Activated CD4-positive, alpha-beta T cell treated with anti-CD3 and anti-CD28 coated beads, Interleukin-2, amount 10 ng/mL, durations not matched to agents 24 days and 14 days (primary cell): ENCODE measurements around the gene AIFM3. TPM values are rescaled to one million over a fixed set of nuclear protein-coding genes. Genes with fewer than 3 reads are reported as not detected.
A peak's percentile ranks its signal among the peaks of the same experiment; 100 is the strongest.

ENCODE experiments used
- DNase-seq: peaks from one replicate; pipeline ENCODE4 v3.0.0; 2022
- H3K27ac Mint-ChIP-seq: one replicate; pipeline ENCODE4 v1.8.0; 2022; ENCODE audit warnings: mild to moderate bottlenecking, mixed read lengths
- H3K27me3 Mint-ChIP-seq: one replicate; pipeline ENCODE4 v1.8.0; 2022; ENCODE audit warnings: mixed read lengths
- H3K36me3 Mint-ChIP-seq: one replicate; pipeline ENCODE4 v1.8.0; 2022; ENCODE audit warnings: low read depth, mild to moderate bottlenecking, mixed read lengths
- H3K4me1 Mint-ChIP-seq: one replicate; pipeline ENCODE4 v1.8.0; 2021; ENCODE audit warnings: mixed read lengths
- H3K4me3 Mint-ChIP-seq: one replicate; pipeline ENCODE4 v1.8.0; 2022; ENCODE audit warnings: mild to moderate bottlenecking, moderate library complexity, mixed read lengths
- H3K9me3 Mint-ChIP-seq: one replicate; pipeline ENCODE4 v1.8.0; 2021; ENCODE audit warnings: mixed read lengths
- intact Hi-C: fragments of 100-400 bp; cut with micrococcal nuclease; formaldehyde crosslinking; loops from one replicate; pipeline ENCODE4 v1.15.1; 2023
- total RNA-seq: library from RNA; stranded (reverse); gene quantifications from 2 replicates; pipeline ENCODE4 v1.2.3, GENCODE V29; 2022

Gene AIFM3
- total RNA-seq, 1 donor from 2014 or later, result 0.37 TPM

DNA sequence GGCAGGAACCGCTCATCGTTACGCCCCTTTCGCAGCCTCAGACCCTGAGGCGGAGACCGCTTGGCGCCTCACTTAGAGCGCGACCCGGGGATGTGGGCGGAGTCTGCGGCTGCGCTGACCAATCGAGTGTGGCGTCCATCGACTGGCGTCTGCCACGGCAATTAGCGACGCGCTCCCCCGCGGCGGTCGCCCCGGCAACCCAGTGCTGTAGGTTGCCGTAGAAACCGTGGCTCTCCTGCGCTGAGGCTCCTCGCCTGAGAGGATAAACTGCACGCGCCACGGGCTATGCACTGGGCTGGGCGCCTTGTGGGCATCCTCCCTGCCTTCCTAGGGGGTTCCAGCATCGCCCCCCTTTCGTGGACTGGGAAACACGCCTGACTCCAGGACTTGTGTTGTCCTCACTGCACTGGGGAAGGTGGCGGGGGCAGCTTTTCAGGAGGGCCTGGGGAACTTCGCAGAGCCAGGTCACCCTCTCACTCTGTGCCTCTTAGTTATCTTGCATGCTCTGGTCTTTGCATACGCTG is 47.2 kb downstream of the AIFM3 start:
- H3K9me3 Mint-ChIP-seq, result no peaks in the 10 kb centered on the region
- H3K36me3 Mint-ChIP-seq, result no peaks in the 10 kb centered on the region
- intact Hi-C loops, result loop anchor here (1.0 kb wide), 1 partner anchor 12 kb away; the partner anchor contains the start of gene THAP7
- H3K27ac Mint-ChIP-seq, result peak overlapping the region; percentile 23
- peak; percentile 95 for DNase-seq
- H3K4me3 Mint-ChIP-seq, result peak overlapping the region; percentile 78
- H3K4me1 Mint-ChIP-seq, result peaks cover 13% of the 10 kb centered on the region
- peaks cover 9% of the 10 kb centered on the region for H3K27me3 Mint-ChIP-seq

DNA sequence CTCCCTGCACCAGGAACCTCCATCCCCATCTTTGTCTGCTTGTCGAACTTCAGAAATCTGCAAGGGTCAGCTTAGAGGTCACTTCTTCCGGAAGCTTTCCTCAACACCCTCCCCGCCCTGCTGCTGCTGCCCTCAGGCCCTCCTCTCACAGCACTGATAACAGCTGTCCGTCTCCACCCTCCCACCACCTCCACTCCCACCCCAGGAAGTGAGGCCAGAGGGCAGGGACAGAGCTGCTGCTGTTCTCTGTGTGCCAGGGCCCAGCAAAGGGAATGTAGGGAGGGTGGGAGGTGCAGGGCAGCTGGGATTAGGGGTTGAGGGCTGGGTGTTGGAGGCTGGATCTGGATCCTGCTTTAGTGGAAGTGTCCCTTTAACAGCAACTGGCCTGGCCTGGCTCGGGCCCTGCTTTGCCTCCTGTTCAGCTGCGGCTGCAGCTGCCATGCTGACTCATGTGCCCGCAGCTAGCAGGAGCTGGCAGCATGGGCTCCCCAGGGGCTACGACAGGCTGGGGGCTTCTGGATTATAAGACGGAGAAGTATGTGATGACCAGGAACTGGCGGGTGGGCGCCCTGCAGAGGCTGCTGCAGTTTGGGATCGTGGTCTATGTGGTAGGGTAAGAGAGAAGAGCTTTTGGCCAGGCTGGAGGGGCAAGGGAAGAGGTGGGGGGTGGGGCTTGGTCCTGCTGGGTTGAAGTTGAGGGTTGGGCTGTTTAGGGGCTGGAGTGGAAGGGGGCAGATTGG is 47.8 kb downstream of the AIFM3 start, which contains the start of gene P2RX6:
Gene P2RX6 (plus strand): TSS at position 440 of the 740 bp plus-strand sequence. CDS start 10 bp downstream, at position 450.
- no peaks in the 10 kb centered on the region for H3K36me3 Mint-ChIP-seq
- peaks cover 9% of the 10 kb centered on the region for H3K27me3 Mint-ChIP-seq
- peaks cover 13% of the 10 kb centered on the region for H3K4me1 Mint-ChIP-seq
- intact Hi-C loops, result loop anchor here (1.0 kb wide), 1 partner anchor 13 kb away; the partner anchor contains the start of gene THAP7
- H3K9me3 Mint-ChIP-seq, result no peaks in the 10 kb centered on the region
- H3K27ac Mint-ChIP-seq, result peak within 1 kb of the TSS; percentile 23
- no peak for DNase-seq
- H3K4me3 Mint-ChIP-seq, result peak within 1 kb of the TSS; percentile 78

DNA sequence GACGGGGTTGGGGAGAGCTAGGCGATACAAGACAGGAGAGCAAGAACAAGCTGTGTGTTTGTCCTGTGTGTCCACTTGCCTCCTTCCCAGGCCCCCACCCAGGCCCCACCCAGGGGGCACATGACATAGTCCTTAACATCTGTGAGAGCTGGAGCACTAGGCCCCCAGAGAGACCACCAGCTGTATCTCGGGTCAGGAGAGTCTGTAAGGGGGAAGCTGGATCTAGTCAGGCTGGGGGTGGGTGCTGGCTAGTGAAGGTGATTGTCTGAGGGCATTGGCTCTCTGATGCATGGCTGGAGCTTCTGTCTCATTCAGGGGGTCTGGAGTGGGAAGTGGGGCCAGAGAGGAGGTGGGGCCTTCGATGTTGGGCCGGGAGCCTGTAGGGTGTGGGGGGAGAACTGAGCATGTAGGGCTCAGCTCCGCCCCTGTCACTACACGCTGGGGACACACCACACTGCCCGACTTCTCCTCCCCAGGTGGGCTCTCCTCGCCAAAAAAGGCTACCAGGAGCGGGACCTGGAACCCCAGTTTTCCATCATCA is 48.5 kb downstream of the AIFM3 start:
- Mint-ChIP-seq H3K27ac (no peak overlapping the region), H3K9me3 (no peaks in the 10 kb centered on the region), H3K27me3 (peaks cover 11% of the 10 kb centered on the region), H3K4me1 (peaks cover 13% of the 10 kb centered on the region), H3K36me3 (no peaks in the 10 kb centered on the region), H3K4me3 (no peak overlapping the region)
- no peak for DNase-seq
- intact Hi-C loops, result no loop called here

DNA sequence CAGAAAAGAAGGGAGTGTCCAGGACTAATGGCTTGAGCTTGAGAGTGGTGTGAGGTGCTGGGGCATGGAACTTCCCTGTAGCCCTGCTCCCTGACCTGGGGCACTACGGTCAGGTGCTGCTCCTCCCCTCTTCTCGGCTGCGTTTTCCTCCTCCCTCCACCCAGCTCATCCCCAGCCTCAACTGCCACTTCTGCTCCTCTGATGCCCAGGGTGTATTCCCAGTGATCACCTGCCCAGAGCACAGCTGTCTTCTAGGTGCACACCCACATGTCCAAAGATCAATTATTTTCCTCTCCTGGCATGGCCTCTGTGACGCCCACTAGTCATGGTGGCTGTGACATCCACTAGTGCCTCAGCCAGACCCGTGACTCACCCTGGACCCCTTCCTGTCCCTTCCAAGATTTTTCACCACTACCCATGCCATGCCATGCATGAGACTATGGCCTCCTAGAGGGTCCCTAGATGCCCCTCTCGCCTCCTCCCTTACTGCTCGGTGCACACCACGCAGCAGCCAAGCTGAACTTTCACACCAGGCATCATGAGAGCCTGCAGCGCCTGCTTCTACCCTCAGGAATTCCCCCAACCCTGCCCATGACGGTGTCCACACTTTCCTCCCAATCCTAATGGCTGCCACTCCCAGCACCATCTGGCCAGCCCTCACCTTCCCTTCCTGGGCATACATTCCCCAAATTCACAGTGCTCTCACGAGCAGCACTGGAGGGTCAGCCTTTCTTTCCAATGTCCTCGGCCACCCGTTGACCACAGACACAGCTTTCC is 49.8 kb downstream of the AIFM3 start:
- Mint-ChIP-seq H3K27ac (no peak overlapping the region), H3K36me3 (no peaks in the 10 kb centered on the region), H3K4me1 (peaks cover 13% of the 10 kb centered on the region), H3K9me3 (no peaks in the 10 kb centered on the region), H3K4me3 (no peak overlapping the region), H3K27me3 (peaks cover 9% of the 10 kb centered on the region)
- intact Hi-C loops, result no loop called here
- no peak for DNase-seq

DNA sequence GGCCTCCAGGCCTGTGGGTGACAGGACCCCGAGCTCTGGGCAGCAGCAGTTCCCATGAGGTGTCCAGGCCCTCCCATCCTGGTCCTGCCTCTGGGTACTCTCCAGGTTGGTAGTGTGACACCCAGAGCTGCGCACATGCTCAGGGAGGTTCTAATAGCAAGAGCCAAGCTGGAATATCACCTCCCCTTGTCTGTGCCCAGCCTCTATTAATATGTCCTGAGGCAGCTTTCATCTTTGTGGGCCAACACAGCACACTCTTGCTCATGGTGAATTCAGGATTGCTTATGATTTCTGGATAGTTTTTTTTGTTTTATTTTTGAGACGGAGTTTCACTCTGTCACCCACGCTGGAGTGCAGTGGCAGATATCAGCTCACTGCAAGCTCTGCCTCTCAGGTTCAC is 51.3 kb downstream of the AIFM3 start:
- no peak overlapping the region for H3K4me3 Mint-ChIP-seq
- DNase-seq, result no peak
- intact Hi-C loops, result no loop called here
- H3K27ac Mint-ChIP-seq, result no peak overlapping the region
- peaks cover 13% of the 10 kb centered on the region for H3K4me1 Mint-ChIP-seq
- H3K27me3 Mint-ChIP-seq, result peaks cover 9% of the 10 kb centered on the region
- no peaks in the 10 kb centered on the region for H3K9me3 Mint-ChIP-seq
- H3K36me3 Mint-ChIP-seq, result no peaks in the 10 kb centered on the region

DNA sequence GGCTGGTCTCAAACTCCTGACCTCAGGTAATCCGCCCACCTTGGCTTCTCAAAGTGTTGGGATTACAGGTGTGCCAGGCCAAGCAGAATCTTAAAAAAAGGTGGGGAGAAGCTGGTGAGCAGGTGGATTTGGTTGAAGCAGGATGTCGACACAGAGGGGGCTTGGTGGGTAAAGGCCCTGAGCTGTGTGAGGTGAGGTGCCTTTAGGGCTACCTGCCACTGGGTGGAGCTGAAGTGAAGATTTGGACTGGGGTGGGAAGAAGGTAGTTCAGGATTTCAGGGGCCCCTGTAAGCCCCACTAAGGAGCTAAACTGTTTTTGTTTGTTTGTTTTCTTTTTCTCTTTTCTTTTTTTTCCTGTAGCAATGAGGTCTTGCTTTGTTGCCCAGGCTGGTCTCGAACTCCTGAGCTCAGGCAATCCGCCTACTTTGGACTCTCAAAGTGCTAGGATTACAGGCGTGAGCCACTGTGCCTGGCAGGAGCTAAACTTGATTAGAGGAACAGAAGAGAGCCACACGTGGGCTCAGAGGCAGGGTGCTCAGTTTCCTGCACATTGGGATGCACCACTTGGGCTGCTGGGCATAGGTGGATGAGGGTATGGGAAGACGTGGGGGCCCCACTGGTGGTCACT is 53.9 kb downstream of the AIFM3 start:
- Mint-ChIP-seq H3K4me3 (no peak overlapping the region), H3K4me1 (peaks cover 8% of the 10 kb centered on the region), H3K27me3 (peaks cover 2% of the 10 kb centered on the region), H3K9me3 (no peaks in the 10 kb centered on the region), H3K27ac (no peak overlapping the region), H3K36me3 (no peaks in the 10 kb centered on the region)
- intact Hi-C loops, result no loop called here
- DNase-seq, result peak; percentile 72

DNA sequence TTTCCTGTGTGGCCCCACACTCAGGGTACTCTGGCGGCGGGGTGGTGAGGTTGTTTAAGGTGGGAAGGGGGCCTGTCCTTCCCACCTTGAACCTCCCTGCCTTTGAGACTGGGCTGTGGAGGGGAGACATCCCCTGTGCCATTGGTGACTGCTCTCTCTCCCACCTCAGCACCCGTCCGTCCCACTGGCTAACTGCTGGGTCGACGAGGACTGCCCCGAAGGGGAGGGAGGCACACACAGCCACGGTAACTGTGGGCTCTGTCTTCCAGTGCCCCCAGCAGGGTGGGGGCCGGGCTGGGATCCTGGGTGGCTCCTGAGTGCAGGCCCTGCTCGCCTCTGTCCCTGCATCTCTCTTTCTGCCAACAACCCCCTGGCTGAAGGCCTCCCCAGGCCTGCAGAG is 55.5 kb downstream of the AIFM3 start:
- intact Hi-C loops, result no loop called here
- Mint-ChIP-seq H3K4me1 (peaks cover 8% of the 10 kb centered on the region), H3K9me3 (no peaks in the 10 kb centered on the region), H3K4me3 (no peak overlapping the region), H3K27ac (no peak overlapping the region), H3K27me3 (peaks cover 2% of the 10 kb centered on the region), H3K36me3 (no peaks in the 10 kb centered on the region)
- no peak for DNase-seq

DNA sequence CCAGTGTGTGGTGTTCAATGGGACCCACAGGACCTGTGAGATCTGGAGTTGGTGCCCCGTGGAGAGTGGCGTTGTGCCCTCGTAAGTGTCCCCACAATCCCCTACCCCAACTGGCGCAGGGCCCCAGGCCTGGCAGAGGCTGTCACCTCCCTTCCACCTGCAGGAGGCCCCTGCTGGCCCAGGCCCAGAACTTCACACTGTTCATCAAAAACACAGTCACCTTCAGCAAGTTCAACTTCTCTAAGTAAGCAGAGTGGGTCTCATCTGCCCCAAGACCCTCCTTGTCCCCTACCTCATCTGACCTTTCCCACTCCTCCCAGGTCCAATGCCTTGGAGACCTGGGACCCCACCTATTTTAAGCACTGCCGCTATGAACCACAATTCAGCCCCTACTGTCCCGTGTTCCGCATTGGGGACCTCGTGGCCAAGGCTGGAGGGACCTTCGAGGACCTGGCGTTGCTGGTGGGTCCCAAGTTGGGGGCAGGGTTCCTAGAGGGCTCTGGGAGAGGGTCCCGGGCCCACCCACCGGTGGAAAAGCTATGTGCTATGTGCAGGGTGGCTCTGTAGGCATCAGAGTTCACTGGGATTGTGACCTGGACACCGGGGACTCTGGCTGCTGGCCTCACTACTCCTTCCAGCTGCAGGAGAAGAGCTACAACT is 56.0 kb downstream of the AIFM3 start:
- Mint-ChIP-seq H3K27me3 (peaks cover 2% of the 10 kb centered on the region), H3K4me1 (peaks cover 8% of the 10 kb centered on the region), H3K9me3 (no peaks in the 10 kb centered on the region), H3K36me3 (no peaks in the 10 kb centered on the region), H3K27ac (no peak overlapping the region), H3K4me3 (no peak overlapping the region)
- intact Hi-C loops, result no loop called here
- no peak for DNase-seq

DNA sequence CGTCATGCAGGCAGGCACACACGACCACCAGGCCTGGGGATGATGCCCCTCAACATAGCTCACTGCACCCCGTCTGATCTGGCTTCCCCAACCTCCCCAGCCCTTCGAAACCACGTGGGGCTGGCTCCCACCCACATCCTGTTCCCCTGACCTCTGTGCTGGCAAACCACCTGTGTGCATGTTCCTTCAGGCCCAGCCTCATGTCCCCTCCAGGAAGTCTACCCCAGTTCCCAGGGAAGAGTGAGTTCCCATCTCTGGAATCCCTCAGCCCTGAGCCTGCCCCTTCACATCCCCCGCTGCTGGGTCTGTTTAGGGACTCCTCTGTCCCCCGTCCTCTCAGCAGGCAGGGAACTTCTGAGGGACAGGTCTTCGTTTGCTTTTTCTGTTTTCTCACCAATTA is 58.2 kb downstream of the AIFM3 start:
- peak; percentile 77 for DNase-seq
- Mint-ChIP-seq H3K4me1 (peaks cover 8% of the 10 kb centered on the region), H3K27ac (peak overlapping the region; percentile 8), H3K9me3 (no peaks in the 10 kb centered on the region), H3K27me3 (peaks cover under 1% of the 10 kb centered on the region), H3K36me3 (no peaks in the 10 kb centered on the region), H3K4me3 (no peak overlapping the region)
- intact Hi-C loops, result no loop called here

DNA sequence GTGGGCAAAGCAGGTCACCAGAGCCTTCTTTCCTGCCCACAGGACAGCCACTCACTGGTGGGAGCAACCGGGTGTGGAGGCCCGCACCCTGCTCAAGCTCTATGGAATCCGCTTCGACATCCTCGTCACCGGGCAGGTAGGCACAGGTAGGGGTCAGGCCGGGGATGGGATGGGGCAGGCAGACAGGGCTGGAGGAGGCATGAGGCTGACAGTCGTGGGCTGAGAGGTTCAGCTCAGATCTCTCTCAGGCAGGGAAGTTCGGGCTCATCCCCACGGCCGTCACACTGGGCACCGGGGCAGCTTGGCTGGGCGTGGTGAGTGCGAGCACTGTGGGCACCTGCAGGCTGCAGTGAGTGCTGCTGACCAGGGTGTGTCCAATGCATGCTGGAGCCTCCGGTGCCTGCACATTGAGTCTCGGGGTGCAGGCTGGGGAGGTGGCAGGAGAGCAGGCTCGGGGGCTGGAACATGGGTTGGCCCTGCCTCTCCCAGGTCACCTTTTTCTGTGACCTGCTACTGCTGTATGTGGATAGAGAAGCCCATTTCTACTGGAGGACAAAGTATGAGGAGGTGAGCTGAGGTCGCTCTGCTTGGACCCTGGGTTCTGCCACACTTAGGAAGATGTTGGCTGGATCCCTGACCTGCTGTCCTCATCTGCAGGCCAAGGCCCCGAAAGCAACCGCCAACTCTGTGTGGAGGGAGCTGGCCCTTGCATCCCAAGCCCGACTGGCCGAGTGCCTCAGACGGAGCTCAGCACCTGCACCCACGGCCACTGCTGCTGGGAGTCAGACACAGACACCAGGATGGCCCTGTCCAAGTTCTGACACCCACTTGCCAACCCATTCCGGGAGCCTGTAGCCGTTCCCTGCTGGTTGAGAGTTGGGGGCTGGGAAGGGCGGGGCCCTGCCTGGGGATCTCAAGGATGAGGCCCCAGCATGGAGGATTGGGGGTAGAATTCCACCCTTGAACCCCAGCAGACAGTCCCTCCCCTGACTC is 59.0 kb downstream of the AIFM3 start:
- Mint-ChIP-seq H3K27me3 (peaks cover 5% of the 10 kb centered on the region), H3K9me3 (no peaks in the 10 kb centered on the region), H3K4me3 (no peak overlapping the region), H3K4me1 (peaks cover 8% of the 10 kb centered on the region), H3K36me3 (no peaks in the 10 kb centered on the region), H3K27ac (no peak overlapping the region)
- intact Hi-C loops, result no loop called here
- no peak for DNase-seq

DNA sequence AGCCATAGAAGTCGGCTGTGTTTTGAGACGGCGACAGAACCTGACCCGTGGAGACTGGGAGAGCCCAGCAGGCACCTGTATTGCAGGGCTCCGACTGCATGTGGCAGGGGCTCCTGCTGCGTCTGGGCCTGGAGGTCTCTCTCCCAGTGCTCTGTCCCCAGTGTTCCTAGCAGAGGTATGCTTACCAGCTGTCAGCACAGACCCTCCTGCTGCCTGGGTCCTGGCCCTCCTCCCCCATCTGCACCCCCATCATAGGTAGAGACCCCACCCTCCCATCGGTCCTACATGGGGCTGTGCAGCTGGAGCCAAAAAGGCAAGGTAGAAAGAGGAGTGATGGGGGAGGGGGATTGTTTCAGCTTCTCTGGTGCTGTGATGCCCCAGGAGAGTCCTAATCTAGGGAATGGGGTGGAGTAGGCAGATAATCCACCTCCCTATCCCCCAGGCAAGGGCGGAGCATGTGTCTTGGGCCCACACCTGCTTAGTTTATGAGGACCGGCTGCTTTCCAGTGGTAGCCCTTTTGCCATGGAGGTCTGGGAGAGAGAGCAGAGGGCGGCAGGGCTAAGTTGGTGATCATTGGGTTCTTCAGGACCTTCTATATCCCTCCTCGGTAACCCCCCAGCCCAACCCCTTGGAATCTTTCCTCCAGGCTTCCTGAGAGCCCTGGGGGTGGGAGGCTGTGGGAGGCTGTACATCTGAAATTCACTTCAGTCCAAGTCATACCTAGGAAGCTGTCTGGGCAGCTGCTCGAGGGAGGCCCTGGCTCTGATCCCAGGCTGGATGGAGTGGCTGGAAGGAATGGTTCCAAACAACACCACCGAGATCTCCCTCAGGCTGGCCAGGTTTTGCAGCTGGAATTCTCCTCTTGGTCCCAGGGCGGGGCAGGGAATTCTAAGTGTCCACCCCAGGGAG is 60.0 kb downstream of the AIFM3 start:
- Mint-ChIP-seq H3K4me1 (peaks cover 8% of the 10 kb centered on the region), H3K27ac (no peak overlapping the region), H3K9me3 (no peaks in the 10 kb centered on the region), H3K27me3 (peaks cover 11% of the 10 kb centered on the region), H3K4me3 (no peak overlapping the region), H3K36me3 (no peaks in the 10 kb centered on the region)
- no peak for DNase-seq
- intact Hi-C loops, result no loop called here
